Mononuclear cell (primary cell): ENCODE results near the gene AFF1. TPM values are rescaled to one million over a fixed set of nuclear protein-coding genes. Genes with fewer than 3 reads are reported as not detected.

Source experiments
- H3K27me3 ChIP-seq: 2 replicates; pipeline ENCODE4 v1.6.0; 2011; ENCODE audit warnings: low read length, control low read depth; ENCODE audit not compliant: insufficient read depth
- H3K4me1 ChIP-seq: 2 replicates; pipeline ENCODE4 v1.5.1; 2011; ENCODE audit warnings: mild to moderate bottlenecking, low read length, control low read depth; ENCODE audit not compliant: insufficient read depth
- H3K4me3 ChIP-seq: 2 replicates; pipeline ENCODE4 v1.5.1; 2011; ENCODE audit warnings: mild to moderate bottlenecking, low read length, moderate library complexity
- H3K9me3 ChIP-seq: 2 replicates; pipeline ENCODE4 v1.5.1; 2011; ENCODE audit warnings: low read depth, mild to moderate bottlenecking, control low read depth, low read length
- total RNA-seq: library from RNA; depleted of rRNA; stranded (reverse); fragments of >200 nt; gene quantifications from one replicate; pipeline ENCODE4 v1.2.3, GENCODE V29; 2012

The AFF1 gene
- total RNA-seq, 1 donor: 31.7 TPM

DNA sequence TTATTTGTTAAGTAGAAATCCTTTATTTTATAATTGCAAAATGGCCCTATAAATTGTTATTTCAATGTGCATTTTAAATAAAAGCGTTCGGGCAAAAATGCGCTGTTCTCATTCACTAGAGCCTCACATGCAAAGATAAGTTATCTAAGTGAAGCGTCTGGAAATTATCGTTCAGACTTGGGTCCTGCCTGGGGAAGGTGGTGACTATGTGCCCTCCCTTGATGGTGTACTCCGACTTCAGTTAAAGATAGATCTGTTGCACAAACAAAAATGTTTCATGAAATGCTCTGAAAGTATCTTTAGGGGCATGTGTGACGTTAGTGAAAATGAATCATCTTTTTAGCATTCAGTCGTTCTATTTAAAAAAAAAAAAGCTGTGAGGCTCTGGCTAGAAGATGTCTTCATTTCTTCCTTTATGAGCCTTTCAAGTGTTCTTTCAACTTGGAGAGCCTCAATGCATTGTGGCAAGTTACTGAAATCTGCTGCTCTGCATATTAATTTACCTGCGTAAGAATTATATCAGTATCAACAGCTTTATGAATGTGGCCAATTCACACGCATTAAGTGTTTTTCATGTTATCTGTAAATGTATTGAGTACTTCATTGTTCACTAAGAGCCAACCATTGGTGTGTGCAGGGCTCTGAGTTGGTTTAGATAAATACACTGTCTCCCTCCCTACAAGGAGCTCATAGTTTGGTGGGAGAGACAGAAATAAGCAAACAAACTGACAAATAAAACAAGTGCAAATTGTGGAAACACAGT is 83.0 kb downstream of the AFF1 start:
- Histone ChIP-seq H3K4me1 (peaks cover 63% of the 10 kb centered on the region), H3K4me3 (no peak overlapping the region), H3K27me3 (no peaks in the 10 kb centered on the region)

DNA sequence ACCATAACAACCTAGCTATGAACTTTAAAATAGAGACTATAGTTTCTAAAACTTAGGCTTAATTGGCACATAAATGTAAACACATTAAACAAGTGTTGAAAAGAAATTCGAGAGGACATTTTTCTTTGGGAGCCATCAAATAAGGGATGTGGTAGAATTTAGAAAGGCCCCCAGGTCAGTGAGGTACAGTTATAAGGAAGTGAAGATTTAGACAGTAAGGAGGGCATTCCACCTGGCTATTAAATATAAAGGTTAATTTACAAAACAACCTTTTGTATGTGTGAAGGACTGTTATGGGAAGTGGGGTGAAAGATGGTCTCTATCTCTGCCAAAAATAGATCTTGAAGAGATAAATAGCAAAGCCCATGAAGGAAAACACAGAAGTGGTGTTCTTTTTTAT is 83.9 kb downstream of the AFF1 start:
- peaks cover 62% of the 10 kb centered on the region for H3K4me1 ChIP-seq
- H3K4me3 ChIP-seq: no peak overlapping the region
- H3K9me3 ChIP-seq: no peaks in the 10 kb centered on the region
- no peaks in the 10 kb centered on the region for H3K27me3 ChIP-seq

More for the DNA sequence above, 83.0 kb downstream of the AFF1 start:
- H3K9me3 ChIP-seq: no peaks in the 10 kb centered on the region

DNA sequence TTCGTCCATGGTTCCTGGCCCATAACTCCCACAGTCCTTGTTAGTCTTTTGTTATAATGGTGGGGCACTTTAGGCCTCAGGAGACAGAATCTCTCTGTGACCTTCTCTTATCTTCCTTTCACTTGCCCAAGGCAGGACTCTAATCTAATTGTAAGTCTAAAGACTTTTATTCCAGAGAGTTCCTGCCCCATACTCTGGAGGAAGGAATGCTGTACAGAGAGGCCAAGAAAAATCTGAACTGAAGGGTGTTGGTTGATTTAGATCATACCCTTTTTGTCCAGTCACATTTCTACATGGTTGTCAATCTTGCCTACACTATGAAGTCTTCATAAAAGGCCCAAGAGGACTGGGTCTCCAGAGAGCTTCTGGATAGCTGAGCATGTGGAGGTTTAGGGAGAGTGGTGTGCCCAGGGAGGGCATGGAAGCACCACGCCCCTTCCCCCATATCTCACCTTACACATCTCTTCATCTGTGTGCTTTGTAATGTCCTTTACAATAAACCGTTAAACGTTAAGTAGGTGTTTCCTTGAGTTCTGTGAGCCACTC is 84.5 kb downstream of the AFF1 start:
- peaks cover 62% of the 10 kb centered on the region for H3K4me1 ChIP-seq
- no peak overlapping the region for H3K4me3 ChIP-seq
- no peaks in the 10 kb centered on the region for H3K27me3 ChIP-seq
- H3K9me3 ChIP-seq: no peaks in the 10 kb centered on the region

DNA sequence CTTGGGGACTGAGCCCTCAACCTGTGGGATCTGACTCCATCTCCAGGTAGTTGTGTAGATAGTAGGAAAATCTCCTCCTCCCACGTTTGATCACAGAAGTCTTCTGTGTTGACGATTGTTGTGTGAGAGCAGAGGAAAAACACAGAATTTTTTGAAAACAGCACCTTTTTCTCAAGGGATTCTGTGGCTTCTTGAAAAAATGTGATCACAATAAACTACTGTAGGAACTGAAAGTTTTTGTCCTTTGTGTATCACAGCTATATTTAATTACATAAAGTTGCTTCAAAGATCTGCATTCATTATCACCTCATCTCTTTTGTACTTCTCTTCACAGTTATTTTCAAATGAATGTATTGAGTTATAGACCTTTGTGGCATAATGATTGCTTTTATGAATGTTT is 85.1 kb downstream of the AFF1 start:
- H3K4me1 ChIP-seq: peaks cover 61% of the 10 kb centered on the region

DNA sequence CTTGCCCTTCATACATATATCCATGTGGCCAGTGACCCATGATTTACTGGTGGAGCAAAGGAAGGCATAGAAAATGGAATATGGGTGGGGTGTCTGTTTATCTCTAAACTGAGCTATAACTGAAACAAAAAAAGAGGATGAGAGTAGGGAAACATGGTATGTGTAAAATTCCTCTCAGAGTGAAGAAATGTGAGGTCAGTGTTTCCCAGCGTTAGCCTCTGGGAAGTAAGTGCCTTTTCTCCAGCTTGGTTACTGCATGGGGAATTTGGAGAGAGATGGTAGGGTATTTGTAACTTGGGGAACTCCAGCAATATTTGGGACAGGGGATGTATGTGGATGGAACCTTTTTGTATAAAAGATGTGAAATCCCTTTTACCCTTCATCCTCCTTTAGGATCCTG is 89.4 kb downstream of the AFF1 start:
- Histone ChIP-seq H3K9me3 (no peaks in the 10 kb centered on the region), H3K27me3 (no peaks in the 10 kb centered on the region), H3K4me3 (no peak overlapping the region), H3K4me1 (peaks cover 57% of the 10 kb centered on the region)

More for the DNA sequence above, 85.1 kb downstream of the AFF1 start:
- Histone ChIP-seq H3K27me3 (no peaks in the 10 kb centered on the region), H3K9me3 (no peaks in the 10 kb centered on the region), H3K4me3 (no peak overlapping the region)

DNA sequence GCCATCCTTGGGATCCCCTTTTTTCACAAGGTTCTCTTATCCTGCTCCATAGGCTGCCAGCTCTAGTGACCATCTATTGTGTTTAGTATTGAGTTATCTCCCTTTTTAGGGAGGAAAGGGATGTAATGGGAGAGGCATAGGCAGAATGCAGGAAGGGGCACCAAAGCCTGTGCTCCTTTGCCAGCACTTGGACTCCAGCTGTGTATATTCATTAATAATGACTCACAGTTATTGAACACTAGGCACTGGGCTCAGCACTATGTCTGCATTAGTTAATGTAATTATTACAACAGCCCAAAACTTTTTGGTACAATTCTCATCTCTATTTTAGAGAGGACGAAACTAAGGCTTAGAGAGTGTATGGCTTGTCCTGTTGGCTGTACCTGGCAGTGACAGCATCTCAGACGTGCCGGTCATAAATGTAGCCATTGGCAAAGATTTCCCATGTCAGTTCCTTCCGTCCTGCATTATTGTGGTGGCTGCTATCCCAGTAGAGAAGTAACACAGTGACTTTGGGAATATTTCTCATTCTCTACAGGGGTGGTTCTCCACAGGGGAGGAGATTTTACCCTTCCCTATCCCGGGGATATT is 90.3 kb downstream of the AFF1 start:
- Histone ChIP-seq H3K27me3 (no peaks in the 10 kb centered on the region), H3K4me3 (no peak overlapping the region), H3K4me1 (peaks cover 51% of the 10 kb centered on the region), H3K9me3 (no peaks in the 10 kb centered on the region)

DNA sequence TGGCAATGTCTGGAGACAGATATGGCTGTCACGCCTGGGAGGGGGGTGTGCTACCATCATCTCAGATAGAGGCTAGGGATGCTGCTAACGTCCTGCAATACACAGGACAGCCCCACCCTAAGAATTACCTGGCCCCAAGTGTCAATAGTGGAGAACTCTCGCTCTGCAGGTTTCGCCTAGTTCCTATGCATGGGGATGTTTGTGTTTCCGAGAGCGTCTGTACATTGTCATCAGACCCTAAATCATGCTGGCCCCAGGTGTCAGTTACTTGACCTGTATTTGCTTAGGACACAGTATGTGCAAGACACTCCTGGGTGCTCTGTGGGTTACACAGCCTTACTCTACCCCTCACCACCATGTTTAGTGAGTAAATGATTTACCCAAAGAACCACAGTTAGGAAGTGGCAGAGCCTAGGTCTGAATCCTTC is 90.8 kb downstream of the AFF1 start:
- H3K4me3 ChIP-seq: no peak overlapping the region
- no peaks in the 10 kb centered on the region for H3K9me3 ChIP-seq
- no peaks in the 10 kb centered on the region for H3K27me3 ChIP-seq
- peaks cover 48% of the 10 kb centered on the region for H3K4me1 ChIP-seq

DNA sequence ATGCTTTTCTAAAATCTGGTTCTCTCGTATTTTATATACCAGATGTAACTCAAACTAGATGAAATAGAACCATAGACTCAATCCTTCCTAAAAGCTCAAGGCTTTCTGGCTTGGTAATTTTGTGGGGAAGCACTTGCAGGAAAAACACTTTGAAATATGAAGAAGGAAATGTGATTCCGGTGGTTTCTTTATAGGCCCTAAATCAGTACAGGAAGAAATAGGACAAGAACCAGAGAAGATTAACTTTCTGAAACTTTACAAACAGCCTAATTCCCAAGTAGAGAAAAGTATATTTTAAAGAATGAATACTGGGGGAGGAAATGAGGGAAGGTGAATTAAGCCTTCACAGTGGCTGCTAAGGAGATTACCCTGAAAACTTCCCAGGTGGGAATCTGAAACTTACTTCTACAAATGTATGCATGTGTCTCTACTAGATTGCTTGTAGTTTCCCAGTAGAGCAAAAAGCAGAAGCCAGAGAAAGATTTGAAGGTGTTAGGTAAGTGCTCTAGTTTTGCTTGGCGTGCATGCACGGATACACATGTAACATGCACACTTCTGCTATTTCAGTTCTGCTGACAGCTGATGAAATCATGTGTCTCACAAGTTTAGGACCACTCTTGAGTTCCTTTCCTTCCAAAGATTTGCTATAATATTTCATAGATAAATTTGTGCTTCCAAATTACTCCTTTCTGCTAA is 92.1 kb downstream of the AFF1 start:
- Histone ChIP-seq H3K4me3 (no peak overlapping the region), H3K4me1 (peaks cover 55% of the 10 kb centered on the region), H3K9me3 (no peaks in the 10 kb centered on the region), H3K27me3 (no peaks in the 10 kb centered on the region)

DNA sequence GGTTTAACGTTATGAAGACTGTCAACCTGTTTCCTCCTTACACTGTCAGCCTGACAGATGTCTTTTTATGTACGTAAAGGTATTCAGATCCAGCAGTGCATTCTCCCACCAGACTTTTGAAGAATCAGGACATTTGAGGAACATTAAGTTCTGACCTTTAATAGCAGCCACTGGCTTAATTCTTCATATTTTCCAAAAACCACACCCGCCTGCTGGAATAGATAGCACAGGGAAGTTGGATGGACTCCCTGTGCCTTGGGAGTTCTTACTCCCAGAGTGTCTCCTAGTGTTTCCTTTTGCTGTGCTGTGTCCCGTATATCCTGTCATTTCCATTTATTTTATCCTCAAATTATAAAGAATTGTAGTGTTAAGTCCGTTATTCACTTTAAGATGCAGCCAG is 94.5 kb downstream of the AFF1 start:
- Histone ChIP-seq H3K4me1 (peaks cover 52% of the 10 kb centered on the region), H3K9me3 (no peaks in the 10 kb centered on the region), H3K27me3 (no peaks in the 10 kb centered on the region), H3K4me3 (no peak overlapping the region)

DNA sequence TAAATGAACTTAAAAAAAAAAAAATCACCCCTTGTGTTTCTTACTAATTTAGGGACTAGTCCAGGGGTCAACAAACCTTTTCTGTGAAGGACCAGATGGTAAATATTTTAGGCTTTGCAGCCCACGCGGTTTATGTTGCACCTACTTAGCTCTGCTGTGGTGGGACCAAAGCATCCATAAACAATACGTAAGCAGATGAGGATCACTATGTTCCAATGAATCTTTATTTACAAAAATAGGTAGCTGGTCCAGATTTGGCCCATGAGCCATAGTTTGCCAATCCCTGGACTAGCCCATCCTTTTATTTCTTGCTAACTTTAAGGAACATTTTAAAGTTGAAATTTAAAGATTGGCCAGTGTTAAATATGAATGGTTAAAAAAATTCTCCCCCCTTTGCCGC is 95.3 kb downstream of the AFF1 start:
- no peaks in the 10 kb centered on the region for H3K27me3 ChIP-seq
- no peak overlapping the region for H3K4me3 ChIP-seq
- H3K9me3 ChIP-seq: no peaks in the 10 kb centered on the region
- peaks cover 46% of the 10 kb centered on the region for H3K4me1 ChIP-seq

DNA sequence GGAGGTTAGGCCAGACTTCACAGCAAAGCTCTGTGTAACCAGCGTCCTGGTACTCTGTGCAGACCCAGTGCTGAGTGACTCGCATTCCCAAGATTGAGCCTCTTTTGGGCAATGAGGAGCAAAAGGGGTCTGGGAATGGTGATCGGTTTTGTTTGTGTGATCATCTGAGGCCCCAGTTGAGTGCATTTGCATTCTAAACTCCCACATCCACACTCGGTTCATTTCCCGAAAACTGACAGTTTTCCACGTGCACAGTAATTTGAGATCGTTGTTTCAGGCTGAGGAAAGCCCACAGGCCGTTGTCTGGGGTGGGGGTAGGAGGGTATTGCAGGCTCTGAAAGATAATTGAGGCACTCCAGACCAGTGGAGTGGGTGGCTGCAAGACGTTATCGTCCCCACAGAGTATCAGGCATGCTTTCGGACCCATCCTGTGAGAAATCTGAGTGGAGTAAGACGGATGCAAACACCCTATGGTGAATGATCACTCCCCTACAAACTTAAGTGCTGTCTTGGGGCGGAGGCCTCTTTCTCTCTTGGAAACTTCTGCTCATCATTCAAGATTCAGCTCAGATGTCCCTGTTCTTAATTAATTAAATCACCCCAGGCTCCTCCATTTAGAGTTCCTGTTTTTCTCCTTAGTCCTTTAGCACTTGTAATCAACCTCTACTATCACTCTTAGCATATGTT is 96.1 kb downstream of the AFF1 start:
- H3K4me1 ChIP-seq: peaks cover 39% of the 10 kb centered on the region

DNA sequence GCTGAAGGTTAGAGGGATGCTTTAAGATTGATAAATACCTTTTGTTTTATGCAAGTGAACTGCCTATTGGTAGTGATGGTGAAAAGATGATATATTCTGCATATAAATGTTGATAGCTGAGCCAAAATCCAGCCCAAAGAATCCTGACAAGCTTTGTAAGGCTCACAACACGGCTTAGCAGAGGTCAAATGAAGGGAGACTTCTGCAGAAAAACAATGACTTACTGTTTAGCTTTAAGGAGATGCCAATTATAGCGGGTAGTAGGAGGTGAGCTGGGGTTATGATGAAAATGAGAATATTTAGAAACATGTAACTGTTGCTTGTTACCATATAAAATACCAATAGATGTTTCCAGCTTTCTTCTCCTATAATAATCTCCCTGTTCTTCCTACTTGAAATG is 97.1 kb downstream of the AFF1 start:
- Histone ChIP-seq H3K9me3 (no peaks in the 10 kb centered on the region), H3K27me3 (no peaks in the 10 kb centered on the region), H3K4me1 (peaks cover 36% of the 10 kb centered on the region), H3K4me3 (no peak overlapping the region)

More for the DNA sequence above, 96.1 kb downstream of the AFF1 start:
- no peaks in the 10 kb centered on the region for H3K27me3 ChIP-seq
- no peak overlapping the region for H3K4me3 ChIP-seq
- no peaks in the 10 kb centered on the region for H3K9me3 ChIP-seq

DNA sequence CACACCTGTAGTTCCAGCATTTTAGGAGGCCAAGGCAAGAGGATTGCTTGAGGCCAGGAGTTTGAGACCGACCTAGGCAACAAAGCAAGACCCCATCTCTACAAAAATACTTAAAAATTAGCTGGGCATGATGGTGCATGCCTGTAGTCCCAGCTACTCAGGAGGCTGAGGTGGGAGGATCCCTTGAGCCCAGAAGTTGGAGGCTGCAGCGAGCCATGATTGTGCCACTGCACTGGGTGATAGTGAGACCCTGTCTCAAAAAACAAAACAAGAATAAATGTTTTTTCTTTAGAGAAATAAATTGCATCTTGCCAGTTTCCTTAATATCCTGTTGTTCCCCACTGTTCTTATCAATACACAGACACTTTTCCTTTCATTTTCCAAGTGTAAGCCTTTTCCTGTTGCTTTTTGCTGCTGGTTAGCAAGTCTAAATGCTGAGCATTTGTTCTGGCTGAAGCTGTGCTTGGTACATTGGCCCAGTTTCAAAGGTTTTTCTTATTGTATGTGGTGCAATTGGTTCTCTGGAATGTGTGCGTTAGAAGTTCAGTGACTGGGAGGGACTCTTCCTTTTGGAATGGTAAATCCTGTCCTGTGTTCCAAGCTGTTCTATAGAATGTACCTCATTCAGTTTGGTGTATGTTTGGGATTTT is 98.2 kb downstream of the AFF1 start:
- peaks cover 34% of the 10 kb centered on the region for H3K4me1 ChIP-seq
- H3K27me3 ChIP-seq: no peaks in the 10 kb centered on the region
- H3K9me3 ChIP-seq: no peaks in the 10 kb centered on the region
- H3K4me3 ChIP-seq: no peak overlapping the region

DNA sequence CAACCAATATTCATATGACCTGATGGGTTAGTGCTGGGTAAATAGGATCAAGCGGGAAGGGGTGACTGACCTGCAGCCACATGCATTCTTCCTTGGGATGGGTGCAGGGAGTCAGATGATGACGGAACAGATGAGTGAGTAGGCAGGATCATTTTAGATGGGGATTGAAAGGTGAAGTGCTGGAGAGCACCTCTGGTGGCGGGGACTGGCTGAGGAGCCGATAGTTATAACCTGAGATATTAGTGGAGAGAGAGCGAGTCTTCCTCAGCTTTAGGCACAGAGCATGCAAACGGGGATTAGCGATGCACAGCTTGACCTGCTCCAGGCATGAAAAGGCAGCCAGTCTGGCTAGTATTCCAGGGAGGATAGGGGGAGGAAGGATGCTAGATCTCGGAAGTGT is 99.1 kb downstream of the AFF1 start:
- peaks cover 35% of the 10 kb centered on the region for H3K4me1 ChIP-seq
- H3K4me3 ChIP-seq: no peak overlapping the region
- H3K9me3 ChIP-seq: no peaks in the 10 kb centered on the region

More for the DNA sequence above, 99.1 kb downstream of the AFF1 start:
- H3K27me3 ChIP-seq: no peaks in the 10 kb centered on the region
